PC-3 (cell line): Measurements from ENCODE around the gene BCLAF1.

ENCODE experiments used
- CTCF ChIP-seq: fragments of 300-600 bp; sonication (generic); conservative IDR thresholded peaks from 2 replicates; pipeline ENCODE4 v1.5.1; 2017; ENCODE audit warnings: antibody characterized with exemption, low read depth, mild to moderate bottlenecking, low read length
- EZH2 ChIP-seq: fragments of 300-600 bp; sonication (generic); IDR thresholded peaks from one replicate; pipeline ENCODE4 v1.6.1; 2017; ENCODE audit warnings: antibody characterized with exemption, mild to moderate bottlenecking, low read length; ENCODE audit not compliant: unreplicated experiment
- EZH2phosphoT487 ChIP-seq: fragments of 300-600 bp; sonication (generic); IDR thresholded peaks from 2 replicates; pipeline ENCODE4 v1.6.1; 2018; ENCODE audit warnings: mild to moderate bottlenecking, antibody characterized with exemption, low read length, borderline replicate concordance

GRCh38 chr6:136323431-136324112 is 33.9 kb upstream of the BCLAF1 start:
- no peak for TF ChIP-seq EZH2
- TF ChIP-seq CTCF = no peak
- no peak for TF ChIP-seq EZH2phosphoT487
